Endothelial cell of umbilical vein (primary cell): Measurements from ENCODE around the gene LEMD3.

Experiments used
- CTCF ChIP-seq, 2 donors: IDR thresholded peaks; 1 replicate in 1 of 2; 2 replicates in 1 of 2; pipeline ENCODE4 v1.5.1; 2011; ENCODE audit warnings: low read length in 2 of 2, mild to moderate bottlenecking in 2 of 2, moderate library complexity in 2 of 2, control low read depth in 1 of 2, inconsistent platforms in 1 of 2, low read depth in 1 of 2; ENCODE audit not compliant: insufficient read depth in 1 of 2; ENCODE audit errors: extremely low read depth in 1 of 2
- FOS ChIP-seq: IDR thresholded peaks from 2 replicates; pipeline ENCODE4 v1.6.1; 2011; ENCODE audit warnings: mild to moderate bottlenecking, low read length, moderate library complexity, borderline replicate concordance; ENCODE audit not compliant: insufficient read depth
- MAX ChIP-seq: IDR thresholded peaks from 2 replicates; pipeline ENCODE4 v1.6.1; 2011; ENCODE audit not compliant: insufficient read depth, insufficient read length
- POLR2A ChIP-seq: IDR thresholded peaks from 2 replicates; pipeline ENCODE4 v1.6.1; 2012; ENCODE audit warnings: low read depth, mild to moderate bottlenecking, control low read depth, low read length
- POLR2AphosphoS5 ChIP-seq: IDR thresholded peaks from 2 replicates; pipeline ENCODE4 v1.6.1; 2012; ENCODE audit warnings: low read depth, mild to moderate bottlenecking, control low read depth, low read length, moderate library complexity; ENCODE audit not compliant: insufficient read depth

DNA sequence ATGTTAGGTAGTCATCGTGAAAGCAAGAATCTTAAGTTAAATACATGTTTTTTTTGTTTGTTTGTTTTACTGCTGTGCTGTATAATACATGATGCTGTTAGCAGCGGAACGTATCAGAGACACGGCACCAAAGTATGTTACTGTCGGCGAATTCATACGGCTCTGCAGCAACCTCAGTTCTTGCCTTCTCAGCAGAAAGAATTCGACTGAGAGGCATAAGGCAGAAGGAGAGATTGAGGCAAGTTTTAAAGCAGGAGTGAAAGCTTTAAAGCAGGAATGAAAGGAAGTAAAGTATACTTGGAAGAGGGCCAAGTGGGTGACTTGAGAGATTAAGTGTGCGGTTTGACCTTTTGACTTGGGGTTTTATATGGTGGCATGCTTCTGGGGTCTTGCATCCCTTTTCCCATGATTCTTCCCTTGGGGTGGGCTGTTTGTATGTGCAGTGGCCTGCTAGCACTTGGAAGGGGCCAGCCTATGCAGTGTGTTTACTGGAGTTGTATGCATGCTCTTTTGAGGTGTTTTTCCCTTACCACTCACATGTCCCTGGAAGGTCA lies 23.7 kb downstream of the LEMD3 start:
- no peak for TF ChIP-seq CTCF (IDR thresholded peaks at IDR 0.05; ENCODE audit: extremely low read depth in 1 of 2, insufficient read depth in 1 of 2, low read depth in 1 of 2, low read length in 2 of 2)
- TF ChIP-seq FOS, result no peak
- no peak for TF ChIP-seq POLR2A
- TF ChIP-seq MAX, result no peak
- TF ChIP-seq POLR2AphosphoS5, result no peak
